PFSK-1 (cell line): ENCODE data around the gene PA2G4.

ENCODE experiments used
- FOXP2 ChIP-seq: optimal IDR thresholded peaks from 2 replicates; pipeline ENCODE3; 2011; ENCODE audit warnings: borderline replicate concordance, control low read depth, inconsistent platforms; ENCODE audit not compliant: insufficient read depth; ENCODE audit errors: extremely low read length, extremely low read depth
- POLR2AphosphoS5 ChIP-seq: IDR thresholded peaks from 2 replicates; pipeline ENCODE4 v1.6.1; 2012; ENCODE audit warnings: low read depth, mild to moderate bottlenecking, control low read depth, low read length, moderate library complexity
- SIN3A ChIP-seq: IDR thresholded peaks from 2 replicates; pipeline ENCODE4 v1.6.1; 2012; ENCODE audit warnings: mild to moderate bottlenecking, low read length, moderate library complexity, borderline replicate concordance; ENCODE audit not compliant: insufficient read depth
- TAF1 ChIP-seq: IDR thresholded peaks from 2 replicates; pipeline ENCODE4 v1.6.1; 2012; ENCODE audit warnings: low read length, control low read depth, borderline replicate concordance; ENCODE audit not compliant: insufficient read depth
- TF ChIP-seq, protein P1 (sequence below), 2 experiments: IDR thresholded peaks; 2 replicates each; pipeline versions ENCODE4 v1.6.1 to v1.8.0; 2011 to 2012; ENCODE audit warnings: low read depth in 2 of 2, low read length in 2 of 2, control low read depth in 1 of 2, inconsistent platforms in 1 of 2, mild to moderate bottlenecking in 1 of 2, moderate library complexity in 1 of 2; ENCODE audit not compliant: insufficient read depth in 1 of 2

The PA2G4 gene

DNA sequence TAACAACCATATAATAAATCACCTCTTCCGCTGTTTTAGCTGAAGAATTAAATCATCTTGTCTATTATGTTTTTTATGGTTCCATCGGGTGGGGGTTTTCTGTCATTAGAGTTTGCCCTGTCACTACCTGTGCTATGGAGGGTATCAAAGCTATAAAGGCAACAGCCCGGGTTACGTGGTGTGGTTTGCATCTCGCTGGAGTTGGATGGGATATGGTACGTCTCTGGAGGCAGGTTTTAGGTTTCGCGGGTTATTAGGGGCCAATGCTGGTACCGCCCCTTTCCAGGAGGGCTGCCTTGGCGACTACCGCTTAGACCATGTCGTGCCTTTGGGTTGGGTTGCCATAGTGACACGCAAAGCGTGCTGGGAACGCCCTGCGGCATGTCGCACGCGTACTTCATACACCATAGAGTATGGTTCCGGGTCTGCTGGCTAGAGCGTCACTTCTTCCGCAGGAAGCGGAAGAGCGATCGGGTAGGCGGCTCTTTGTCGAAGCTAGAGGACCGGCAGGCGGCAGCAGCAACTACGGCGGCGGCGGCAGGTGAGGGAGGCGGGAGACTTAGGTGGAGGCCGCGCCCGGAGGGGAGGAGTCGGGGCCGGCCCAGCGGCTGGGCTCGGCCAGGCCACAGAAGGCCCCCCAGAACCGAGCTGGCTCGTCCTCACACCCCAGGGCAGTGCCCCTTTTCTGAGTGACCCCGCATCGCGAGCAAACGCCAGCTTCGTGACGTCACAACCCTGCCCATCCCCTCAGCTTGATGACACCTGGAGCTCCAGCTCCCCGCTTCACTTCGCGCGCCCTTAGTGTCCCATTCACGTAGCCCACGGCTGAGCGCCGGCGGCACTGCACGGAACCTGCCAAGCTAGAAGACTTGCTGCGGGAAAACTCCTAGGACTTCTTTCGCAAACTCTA is 13.7 kb downstream of the PA2G4 start, which contains the start of gene ZC3H10:
ZC3H10 (plus strand) TSS at position 489 of the 910 bp plus-strand sequence. CDS start 2,297 bp downstream, outside the sequence.
- TF ChIP-seq, protein P1, sequence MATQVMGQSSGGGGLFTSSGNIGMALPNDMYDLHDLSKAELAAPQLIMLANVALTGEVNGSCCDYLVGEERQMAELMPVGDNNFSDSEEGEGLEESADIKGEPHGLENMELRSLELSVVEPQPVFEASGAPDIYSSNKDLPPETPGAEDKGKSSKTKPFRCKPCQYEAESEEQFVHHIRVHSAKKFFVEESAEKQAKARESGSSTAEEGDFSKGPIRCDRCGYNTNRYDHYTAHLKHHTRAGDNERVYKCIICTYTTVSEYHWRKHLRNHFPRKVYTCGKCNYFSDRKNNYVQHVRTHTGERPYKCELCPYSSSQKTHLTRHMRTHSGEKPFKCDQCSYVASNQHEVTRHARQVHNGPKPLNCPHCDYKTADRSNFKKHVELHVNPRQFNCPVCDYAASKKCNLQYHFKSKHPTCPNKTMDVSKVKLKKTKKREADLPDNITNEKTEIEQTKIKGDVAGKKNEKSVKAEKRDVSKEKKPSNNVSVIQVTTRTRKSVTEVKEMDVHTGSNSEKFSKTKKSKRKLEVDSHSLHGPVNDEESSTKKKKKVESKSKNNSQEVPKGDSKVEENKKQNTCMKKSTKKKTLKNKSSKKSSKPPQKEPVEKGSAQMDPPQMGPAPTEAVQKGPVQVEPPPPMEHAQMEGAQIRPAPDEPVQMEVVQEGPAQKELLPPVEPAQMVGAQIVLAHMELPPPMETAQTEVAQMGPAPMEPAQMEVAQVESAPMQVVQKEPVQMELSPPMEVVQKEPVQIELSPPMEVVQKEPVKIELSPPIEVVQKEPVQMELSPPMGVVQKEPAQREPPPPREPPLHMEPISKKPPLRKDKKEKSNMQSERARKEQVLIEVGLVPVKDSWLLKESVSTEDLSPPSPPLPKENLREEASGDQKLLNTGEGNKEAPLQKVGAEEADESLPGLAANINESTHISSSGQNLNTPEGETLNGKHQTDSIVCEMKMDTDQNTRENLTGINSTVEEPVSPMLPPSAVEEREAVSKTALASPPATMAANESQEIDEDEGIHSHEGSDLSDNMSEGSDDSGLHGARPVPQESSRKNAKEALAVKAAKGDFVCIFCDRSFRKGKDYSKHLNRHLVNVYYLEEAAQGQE (IDR thresholded peaks at IDR 0.05; ENCODE audit: insufficient read depth in 1 of 2, low read depth in 2 of 2, low read length in 2 of 2) = peak; percentile 48 to 56; a peak in 2 of 4 replicates
- TF ChIP-seq SIN3A (peak; percentile 100), TAF1 (peak; percentile 89; the same call in 1 of the 2 replicates), FOXP2 (peak; percentile 94), POLR2AphosphoS5 (peak; percentile 99)

DNA sequence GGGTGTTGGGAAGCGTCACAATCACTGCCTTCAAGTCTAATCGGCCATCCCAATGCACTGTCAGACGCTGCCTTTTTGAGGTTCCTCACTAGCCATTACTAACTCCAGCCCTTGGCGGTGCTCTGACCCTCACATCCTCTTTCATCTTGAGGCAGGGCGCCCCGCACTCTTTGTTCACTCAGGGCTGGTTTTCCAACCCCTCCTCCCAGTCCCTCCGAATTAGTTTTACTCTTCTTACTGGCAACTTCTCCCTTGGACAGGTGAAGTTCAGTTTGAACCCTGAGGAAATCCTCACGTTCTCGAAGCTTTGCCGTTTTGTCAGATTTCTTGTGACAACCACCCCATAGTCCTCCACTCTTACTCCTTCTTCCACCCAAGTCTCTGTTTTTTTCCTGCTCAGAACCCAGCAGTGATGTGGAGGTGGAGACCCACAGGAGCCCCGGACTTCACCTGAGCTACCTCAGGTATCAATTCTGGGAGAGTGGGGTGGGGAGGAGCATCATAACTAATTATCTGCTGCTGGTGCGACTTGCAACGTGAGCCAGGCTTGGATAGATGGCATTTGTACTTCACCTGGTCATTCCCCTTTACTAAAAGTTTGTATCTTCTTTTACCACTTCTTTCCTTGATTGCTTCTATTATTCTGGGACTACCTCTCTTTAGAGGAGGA is 14.5 kb downstream of the PA2G4 start:
- TF ChIP-seq, protein P1 (IDR thresholded peaks at IDR 0.05; ENCODE audit: insufficient read depth in 1 of 2, low read depth in 2 of 2, low read length in 2 of 2) = no peak
- TF ChIP-seq SIN3A (no peak), POLR2AphosphoS5 (no peak), FOXP2 (no peak), TAF1 (no peak)

DNA sequence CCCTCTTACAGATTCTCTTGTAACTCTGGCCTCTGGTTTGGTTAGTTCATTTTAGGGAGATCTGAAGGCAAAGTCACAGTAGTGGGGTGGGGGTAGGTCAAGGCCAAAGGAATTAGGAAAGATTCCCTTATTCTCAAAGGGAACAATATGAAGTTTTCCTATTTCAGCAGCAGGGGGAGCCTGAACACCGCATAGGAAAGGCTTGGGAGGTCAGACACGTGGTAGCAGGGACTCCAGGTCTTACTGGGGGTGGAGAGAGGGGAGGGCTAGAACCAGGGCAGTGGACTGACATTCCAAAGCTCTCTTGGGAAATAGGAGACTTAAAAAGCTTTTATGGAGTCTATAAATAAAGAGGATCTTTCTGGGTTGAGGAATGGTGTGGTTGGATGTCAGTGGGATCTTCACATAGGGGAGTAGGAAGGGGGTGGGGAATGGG is 15.0 kb downstream of the PA2G4 start:
- TF ChIP-seq TAF1 = 0 out of 2 replicates have a peak, but pooled peaks have one; percentile 21
- peak; percentile 25; the same call in 1 of the 2 replicates for TF ChIP-seq POLR2AphosphoS5
- TF ChIP-seq, protein P1 (IDR thresholded peaks at IDR 0.05; ENCODE audit: insufficient read depth in 1 of 2, low read depth in 2 of 2, low read length in 2 of 2) = 0 out of 4 replicates have a peak, but pooled peaks of 1 of the 2 experiments have one; percentile 24
- no peak for TF ChIP-seq FOXP2
- TF ChIP-seq SIN3A = peak; percentile 77; the same call in 1 of the 2 replicates

DNA sequence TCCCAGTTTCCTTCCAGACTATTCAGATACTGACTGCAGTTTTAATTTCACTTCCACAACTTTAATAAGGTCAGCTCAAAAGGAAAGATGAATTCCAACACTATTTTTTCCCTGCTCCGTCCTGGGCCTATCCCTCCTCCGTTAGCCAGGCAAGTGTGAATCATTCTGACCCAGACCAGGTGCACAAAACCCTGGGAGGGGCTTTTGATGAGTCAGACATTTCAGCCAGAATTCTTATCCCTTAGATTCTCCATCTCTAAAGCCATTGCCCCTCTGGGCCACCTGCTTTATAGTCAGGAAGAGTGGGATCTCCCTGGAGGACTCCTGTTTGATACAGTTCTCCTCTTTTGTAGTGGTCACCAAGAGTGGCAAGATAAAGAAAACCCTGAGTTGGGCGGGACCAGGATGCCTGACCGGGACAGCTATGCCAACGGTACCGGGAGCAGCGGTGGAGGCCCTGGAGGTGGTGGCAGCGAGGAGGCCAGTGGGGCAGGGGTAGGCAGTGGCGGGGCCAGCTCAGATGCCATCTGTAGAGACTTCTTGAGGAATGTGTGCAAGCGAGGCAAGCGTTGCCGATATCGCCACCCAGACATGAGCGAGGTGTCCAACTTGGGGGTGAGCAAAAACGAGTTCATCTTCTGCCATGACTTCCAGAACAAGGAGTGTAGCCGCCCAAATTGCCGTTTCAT is 15.9 kb downstream of the PA2G4 start:
- TF ChIP-seq SIN3A (no peak), FOXP2 (no peak), POLR2AphosphoS5 (no peak), TAF1 (no peak)
- TF ChIP-seq, protein P1 (IDR thresholded peaks at IDR 0.05; ENCODE audit: insufficient read depth in 1 of 2, low read depth in 2 of 2, low read length in 2 of 2) = no peak
